NOMO-1 (cell line): ENCODE data around the gene PRRC2A.

ENCODE experiments used
- DNase-seq, 2 experiments: peaks; one replicate each; lab custom pipeline; 2025; ENCODE audit not compliant: unreplicated experiment in 2 of 2; lab: John Stamatoyannopoulos, UW

The PRRC2A gene

DNA sequence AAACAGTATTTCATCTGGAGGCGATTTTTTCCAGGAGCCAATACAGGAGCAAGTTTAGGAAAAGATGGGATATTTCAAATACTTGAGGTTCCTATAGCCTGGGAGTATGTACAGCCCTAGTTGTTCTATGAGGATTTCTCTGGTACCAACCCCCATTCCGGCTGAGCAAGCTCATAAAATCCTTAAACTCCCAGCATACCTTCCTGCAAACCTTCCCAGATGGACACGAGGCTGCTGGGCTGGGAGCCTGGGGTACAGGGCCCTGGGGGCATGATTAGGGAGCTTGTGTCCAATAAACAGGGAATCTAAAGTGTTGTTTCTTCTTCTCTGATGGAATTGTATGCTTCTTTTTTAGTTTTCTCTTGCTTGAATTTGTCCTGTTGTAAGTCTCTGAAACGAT is 1.5 kb downstream of the PRRC2A start:
- no peak for DNase-seq

DNA sequence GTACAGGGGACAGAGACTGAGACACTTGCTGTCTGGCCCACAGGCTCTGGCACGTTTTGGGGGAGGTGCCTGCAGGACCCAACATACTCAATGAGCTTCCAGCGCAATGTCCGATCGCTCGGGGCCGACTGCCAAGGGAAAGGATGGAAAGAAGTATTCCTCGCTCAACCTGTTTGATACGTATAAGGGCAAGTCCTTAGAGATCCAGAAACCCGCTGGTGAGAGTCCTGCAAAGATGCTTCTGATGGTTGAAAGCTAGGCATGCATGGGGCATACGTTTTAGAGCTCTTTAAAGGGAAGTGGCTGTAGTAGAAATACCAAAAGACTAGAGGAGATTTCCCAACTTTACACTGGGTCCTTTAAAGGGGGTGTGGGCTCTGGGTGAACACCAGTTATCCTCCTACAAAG is 2.2 kb downstream of the PRRC2A start:
- DNase-seq, result peak; percentile 18 to 51

DNA sequence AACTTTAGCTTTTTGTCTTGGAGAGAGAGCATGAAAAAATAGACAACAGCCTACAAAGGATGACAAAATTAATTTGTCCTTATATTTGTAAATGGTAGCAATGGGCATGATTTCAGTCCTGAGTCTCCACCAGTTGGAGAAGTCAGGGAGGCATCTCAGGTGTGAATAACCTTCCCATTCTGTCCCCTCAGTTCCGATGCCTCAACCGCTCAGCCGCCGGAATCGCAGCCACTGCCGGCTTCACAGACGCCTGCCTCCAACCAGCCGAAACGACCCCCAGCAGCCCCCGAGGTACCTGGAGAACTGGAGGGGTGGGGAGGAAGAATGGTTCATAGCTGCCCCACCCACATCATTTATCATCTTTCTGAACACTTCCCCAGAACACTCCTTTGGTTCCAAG is 3.6 kb downstream of the PRRC2A start:
- DNase-seq, result no peak

DNA sequence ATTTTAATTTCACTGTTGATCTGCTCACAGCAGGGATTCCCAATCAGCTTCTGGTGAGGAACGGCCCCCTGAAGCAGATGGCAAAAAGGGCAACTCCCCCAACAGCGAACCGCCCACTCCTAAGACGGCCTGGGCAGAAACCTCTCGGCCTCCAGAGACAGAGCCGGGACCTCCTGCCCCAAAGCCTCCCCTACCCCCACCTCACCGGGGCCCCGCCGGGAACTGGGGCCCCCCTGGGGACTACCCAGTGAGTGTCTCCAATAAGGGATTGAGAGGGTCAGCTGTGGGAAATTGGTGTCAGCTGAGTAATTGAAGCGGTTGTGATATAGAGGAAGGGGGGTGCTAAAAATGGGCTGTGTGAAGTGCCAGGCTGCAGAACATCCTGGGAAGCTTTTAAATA is 6.4 kb downstream of the PRRC2A start:
- DNase-seq, result no peak

DNA sequence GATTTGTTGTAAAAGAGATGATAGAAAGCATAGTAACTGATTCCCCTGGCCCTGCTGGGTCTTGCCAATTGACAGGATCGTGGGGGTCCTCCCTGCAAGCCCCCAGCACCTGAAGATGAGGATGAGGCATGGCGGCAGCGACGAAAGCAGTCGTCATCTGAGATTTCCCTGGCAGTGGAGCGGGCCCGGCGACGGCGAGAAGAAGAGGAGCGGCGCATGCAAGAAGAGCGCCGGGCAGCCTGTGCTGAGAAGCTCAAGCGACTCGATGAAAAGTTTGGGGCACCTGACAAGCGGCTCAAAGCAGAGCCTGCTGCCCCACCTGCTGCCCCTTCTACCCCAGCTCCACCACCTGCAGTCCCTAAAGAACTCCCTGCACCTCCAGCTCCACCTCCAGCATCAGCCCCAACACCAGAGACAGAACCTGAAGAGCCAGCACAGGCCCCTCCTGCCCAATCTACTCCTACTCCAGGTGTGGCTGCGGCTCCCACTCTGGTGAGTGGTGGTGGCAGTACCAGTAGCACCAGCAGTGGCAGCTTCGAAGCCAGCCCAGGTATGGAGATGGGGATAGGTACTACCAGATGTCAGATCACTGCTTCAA is 7.3 kb downstream of the PRRC2A start:
- no peak for DNase-seq

DNA sequence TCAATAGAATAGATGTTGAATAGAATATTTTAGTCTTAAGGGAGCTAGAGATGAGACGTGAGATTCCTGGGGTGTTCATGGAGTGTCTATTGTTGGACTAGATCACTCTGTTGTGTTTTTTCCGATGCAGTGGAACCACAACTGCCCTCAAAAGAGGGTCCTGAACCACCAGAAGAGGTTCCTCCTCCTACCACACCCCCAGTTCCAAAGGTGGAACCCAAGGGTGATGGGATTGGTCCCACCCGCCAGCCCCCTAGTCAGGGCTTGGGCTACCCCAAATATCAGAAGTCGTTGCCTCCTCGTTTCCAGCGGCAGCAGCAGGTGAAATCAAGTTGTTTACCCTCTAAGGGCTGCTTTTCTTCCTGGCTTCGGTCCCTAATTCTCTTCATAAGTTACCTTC is 8.5 kb downstream of the PRRC2A start:
- DNase-seq, result no peak

DNA sequence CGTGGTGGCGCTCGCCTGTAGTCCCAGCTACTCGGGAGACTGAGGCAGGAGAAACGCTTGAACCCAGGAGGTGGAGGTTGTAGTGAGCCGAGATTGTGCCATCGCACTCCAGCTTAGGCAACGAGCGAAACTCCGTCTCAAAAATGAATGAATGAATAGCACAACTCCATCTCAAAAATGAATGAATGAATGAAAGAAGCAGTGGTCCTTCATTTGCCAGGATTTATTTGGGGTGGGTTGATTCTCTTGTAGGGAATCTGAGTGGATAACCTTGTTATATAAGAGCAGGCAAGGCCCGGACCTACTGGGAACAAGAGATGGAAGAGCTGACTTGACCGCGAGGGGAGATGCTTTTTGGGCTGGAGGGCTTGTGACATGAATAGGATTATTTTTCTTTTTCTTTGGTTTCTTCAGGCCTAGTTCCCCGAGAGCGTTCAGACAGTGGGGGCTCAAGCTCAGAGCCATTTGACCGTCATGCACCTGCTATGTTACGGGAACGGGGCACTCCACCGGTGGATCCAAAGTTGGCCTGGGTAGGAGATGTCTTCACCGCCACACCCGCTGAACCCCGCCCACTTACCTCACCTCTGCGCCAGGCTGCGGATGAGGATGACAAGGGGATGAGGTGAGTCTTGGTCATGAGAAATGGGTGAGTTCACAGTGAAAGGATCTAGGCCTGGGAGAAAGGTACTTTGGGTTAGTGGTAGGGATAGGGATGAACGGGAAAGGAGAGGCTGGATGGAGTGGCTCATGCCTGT is 9.8 kb downstream of the PRRC2A start:
- DNase-seq, result no peak

DNA sequence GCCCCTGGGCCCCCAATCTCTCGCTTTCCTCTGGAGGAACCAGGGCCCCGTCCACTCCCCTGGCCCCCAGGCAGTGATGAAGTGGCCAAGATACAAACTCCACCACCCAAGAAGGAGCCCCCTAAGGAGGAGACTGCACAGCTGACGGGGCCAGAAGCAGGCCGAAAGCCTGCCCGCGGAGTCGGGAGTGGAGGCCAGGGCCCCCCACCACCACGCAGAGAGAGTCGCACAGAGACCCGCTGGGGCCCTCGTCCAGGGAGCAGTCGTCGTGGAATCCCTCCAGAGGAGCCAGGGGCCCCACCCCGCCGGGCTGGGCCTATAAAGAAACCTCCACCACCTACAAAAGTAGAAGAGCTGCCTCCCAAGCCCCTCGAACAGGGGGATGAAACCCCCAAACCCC is 10.7 kb downstream of the PRRC2A start:
- no peak for DNase-seq

DNA sequence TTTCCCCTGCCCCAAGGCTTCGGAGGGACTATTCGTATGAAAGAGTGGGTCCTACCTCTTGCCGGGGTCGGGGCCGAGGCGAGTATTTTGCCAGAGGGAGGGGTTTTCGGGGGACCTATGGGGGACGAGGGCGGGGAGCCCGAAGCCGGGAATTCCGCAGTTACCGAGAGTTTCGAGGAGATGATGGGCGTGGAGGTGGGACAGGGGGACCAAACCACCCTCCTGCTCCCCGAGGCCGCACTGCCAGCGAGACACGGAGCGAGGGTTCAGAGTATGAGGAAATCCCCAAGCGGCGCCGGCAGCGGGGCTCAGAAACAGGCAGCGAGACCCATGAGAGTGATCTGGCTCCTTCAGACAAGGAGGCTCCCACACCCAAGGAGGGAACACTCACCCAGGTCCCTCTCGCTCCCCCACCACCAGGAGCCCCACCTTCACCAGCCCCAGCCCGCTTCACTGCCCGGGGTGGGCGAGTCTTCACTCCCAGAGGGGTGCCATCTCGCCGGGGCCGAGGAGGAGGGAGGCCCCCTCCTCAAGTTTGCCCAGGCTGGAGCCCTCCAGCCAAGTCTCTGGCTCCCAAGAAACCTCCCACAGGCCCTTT is 11.3 kb downstream of the PRRC2A start:
- DNase-seq, result no peak

DNA sequence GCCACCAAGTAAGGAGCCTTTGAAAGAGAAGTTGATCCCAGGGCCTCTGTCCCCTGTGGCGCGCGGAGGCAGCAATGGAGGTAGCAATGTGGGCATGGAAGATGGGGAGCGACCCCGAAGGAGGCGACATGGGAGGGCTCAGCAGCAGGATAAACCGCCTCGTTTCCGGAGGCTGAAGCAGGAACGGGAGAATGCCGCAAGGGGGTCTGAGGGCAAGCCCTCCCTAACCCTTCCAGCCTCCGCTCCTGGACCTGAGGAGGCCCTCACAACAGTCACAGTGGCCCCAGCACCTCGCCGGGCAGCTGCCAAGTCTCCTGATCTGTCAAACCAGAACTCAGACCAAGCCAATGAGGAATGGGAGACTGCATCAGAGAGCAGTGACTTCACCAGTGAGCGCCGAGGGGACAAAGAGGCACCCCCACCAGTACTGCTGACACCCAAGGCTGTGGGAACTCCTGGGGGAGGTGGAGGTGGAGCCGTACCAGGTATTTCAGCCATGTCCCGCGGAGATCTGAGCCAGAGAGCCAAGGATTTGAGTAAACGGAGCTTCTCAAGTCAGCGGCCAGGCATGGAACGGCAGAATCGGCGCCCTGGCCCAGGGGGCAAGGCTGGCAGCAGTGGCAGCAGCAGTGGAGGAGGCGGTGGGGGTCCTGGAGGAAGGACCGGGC is 11.9 kb downstream of the PRRC2A start:
- DNase-seq, result no peak

DNA sequence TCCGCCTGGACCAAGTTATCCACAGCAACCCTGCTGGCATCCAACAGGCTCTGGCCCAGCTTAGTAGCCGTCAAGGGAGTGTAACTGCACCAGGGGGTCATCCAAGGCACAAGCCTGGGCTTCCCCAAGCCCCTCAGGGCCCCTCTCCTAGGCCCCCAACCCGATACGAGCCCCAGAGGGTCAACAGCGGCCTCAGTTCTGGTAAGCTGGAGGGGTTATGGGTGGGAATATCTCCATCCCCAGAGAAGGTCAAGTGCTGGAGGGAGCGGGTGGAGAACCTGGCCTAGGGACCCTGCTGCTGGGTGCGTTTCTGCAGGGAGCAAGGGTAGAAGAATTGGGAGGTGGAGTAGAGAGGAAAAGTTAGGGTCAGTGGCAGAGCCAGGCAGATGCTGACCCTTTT is 12.9 kb downstream of the PRRC2A start:
- DNase-seq, result no peak

DNA sequence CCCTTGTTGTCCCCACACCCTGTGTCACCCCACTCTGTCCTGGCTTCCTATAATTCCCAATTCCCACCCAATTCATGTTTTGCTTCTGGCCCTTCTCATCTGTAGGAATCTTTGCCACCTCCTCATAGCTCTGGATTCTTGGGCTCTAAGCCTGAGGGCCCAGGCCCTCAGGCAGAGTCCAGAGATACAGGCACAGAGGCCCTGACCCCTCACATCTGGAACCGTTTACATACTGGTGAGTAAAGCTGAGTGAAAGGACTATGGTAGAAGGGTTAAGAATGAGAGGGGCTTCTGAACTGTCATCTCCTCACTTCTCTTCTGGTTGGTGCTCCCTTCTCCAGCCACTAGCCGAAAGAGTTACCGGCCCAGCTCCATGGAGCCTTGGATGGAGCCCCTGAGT is 13.6 kb downstream of the PRRC2A start:
- DNase-seq, result no peak

DNA sequence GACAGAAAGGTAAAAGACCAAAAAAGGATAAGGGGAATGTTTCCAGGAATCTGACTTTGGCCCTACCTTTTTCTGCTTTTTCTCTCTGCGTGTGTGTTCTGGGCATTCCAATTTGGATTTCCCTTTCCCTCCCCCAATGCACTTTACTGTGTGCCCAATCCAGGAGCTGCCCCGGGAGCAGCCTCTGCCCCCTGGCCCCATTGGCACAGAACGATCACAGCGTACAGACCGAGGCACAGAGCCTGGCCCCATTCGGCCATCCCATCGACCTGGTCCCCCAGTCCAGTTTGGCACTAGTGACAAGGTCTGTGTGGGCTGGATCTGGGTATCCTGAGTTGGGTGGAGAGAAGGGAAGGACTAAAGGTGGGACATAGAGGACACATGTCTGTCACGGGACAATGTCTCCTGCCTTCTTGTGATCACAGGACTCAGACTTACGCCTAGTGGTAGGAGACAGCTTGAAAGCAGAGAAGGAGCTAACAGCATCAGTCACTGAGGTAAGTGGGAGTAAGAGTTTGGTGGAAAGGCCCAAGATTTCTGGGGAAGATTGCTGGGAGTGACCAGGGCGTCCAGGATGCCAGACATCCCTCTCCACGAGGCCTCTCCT is 14.6 kb downstream of the PRRC2A start:
- DNase-seq, result no peak

DNA sequence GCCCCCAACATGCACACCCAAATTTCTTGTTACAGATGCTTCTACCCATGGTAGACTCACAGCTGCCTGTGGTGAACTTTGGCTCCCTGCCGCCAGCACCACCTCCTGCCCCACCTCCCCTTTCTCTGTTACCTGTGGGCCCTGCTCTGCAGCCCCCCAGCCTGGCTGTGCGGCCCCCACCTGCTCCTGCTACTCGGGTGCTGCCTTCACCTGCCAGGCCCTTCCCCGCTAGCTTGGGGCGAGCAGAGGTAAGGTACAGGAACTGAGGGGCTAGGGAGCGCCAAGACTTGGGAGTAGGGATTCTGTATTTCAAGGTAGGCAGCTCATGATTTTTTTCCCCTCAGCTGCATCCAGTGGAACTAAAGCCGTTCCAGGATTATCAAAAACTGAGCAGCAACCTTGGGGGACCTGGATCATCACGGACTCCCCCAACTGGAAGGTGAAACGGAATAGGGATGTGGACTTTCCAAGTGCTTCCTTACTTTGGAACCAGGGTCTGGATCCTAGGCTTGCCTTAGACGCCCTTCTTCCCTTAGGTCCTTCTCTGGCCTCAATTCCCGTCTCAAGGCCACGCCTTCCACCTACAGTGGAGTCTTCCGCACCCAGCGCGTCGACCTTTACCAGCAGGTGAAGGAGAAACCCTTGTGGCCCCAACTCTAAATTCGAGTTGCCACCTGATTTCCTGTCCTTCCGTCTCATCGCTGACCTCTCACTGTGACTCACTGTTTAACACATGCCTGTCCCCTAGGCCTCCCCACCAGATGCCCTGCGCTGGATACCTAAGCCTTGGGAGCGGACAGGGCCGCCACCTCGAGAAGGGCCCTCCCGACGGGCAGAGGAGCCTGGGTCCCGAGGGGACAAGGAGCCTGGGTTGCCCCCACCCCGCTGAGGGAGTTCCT is 16.4 kb downstream of the PRRC2A start:
- no peak for DNase-seq

DNA sequence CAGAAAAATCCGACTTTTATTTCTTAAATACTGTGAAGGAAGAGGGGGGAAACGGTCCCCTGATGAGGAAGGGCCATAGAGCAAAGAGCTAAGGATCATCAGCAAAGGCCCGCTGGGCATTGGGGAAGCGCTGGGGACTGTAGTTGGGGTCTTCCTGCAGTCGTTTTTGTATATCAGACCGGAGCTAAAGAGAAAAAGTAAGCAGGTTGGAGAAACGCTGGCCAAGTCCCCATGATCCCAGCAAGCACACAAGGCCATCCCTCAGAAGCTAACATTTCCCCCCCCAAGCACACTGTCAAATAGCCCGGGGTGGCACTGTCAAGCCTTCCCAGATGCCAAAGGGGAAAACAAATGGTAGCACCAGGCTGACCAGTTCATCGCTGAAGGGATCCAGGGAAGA is 18.5 kb downstream of the PRRC2A start:
- no peak for DNase-seq

DNA sequence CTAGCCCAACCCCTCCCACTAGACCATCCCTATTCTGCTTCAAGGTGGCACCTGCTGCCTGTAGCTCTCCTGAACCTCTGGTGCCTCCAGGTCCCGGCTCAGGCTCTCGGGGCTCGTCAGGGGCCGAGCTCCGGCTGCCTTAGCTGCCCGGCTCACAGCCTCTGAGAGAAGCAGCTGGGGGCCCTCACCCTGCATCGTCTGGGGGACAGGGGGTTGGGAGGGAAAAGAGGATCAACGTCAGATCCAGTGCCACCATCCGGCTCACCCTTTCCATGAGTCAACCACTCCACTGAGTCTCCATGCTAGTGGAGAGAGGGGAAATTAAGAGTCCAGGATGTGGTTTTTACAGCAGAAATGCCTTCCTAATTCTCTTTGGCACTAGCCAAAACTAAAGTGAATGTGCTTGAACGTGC is 18.9 kb downstream of the PRRC2A start:
- DNase-seq, result no peak

DNA sequence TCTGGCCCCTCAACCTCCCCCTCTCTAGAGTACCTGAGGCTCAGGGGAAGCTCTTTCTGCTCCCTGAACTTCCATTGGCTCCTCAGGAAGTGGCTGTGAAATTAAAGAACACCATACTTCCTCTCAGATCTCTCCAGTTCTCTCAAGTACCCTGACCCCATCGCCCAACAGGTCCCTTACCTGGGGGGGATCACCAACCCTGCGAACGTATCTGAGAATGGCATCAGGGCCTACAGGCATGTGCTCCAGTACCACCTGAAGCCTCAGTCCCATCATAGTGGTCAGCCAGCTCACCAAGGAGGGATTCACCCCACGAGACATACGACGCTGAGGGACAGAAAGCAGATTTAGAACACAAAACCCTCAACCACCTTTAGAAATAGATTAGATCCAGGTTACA is 20.1 kb downstream of the PRRC2A start:
- no peak for DNase-seq

DNA sequence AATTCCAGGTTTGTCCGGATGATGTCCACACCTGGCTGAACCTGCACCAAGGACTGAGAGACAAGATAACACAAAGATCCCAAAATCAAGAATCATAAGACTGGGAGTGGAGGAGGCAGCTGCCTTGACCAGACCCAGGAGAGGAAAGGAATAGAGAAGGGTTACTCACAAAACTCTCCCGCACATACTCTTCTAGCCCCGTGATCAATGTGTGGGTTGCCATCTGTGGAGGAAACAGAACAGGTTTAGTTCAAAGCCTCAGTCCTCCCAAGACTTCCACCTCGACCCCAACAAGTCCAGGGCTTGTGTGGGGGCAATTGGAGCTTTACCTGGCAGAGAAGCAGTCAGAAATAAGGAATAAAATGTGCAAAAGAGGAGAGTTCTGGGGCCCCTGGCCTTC is 20.9 kb downstream of the PRRC2A start:
- no peak for DNase-seq

DNA sequence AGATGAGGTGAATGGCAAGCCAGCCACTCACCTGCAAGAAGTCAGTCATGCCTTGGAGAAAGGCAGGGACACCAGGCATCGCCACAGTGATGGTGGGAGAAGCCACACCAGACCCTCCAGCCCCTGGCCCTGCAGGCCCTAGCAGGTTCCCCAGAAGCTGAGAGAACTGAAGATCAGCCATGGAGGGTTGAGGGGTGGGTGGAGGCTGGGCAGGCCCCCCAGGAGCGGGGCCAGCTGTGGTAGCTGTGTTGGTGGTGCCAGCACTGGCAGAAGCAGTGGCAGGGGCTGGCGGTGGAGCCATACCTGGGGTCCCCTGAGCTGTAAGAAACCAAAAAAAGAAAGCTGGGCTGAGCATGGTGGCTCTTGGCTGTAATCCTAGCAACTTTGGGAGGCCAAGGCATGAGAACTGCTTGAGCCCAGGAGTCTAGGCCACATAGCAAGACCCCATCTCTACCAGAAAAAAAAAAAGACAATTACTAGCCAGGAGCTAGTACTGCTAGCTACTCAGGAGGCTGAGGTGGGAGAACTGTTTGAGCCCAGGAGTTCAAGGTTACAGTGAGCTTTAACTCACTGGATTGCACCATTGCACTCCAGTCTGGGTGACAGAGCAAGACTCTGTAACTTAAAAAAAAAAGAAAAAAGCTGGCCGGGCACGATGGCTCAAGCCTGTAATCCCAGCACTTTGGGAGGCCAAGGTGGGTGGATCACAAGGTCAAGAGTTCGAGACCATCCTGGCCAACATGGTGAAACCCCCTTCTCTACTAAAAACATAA is 22.5 kb downstream of the PRRC2A start:
- no peak for DNase-seq
